HG03025 (cell line): ENCODE data around the gene TMEM256.

Source experiments
- ATAC-seq: cut with Tn5 transposase; IDR thresholded peaks from one replicate; pipeline ENCODE4 v1.9.1; 2021; ENCODE audit warnings: mild to moderate bottlenecking, moderate library complexity; ENCODE audit not compliant: unreplicated experiment, low FRiP score

The TMEM256 gene

DNA sequence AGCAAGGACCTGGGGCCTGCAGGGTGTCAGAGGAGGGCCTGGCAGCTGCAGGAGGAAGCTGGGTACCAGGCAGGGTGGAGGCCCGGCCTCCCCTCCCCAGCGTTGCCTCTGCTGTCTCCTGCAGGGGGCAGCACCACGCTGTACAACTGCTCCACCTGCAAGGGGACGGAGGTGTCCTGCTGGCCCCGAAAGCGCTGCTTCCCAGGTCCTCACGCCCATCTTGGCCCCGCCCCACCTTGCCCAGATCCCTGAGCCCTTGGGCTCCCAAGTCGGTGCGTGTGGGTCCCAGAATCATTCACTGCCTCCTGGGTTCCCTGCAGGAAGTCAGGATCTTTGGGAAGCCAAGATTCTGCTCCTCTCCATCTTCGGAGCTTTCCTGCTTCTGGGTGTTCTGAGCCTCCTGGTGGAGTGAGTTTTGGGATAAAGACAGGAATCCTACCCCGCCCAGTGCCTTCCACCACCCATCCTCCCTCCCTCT lies 47.8 kb downstream of the TMEM256 start:
- no peak for ATAC-seq

DNA sequence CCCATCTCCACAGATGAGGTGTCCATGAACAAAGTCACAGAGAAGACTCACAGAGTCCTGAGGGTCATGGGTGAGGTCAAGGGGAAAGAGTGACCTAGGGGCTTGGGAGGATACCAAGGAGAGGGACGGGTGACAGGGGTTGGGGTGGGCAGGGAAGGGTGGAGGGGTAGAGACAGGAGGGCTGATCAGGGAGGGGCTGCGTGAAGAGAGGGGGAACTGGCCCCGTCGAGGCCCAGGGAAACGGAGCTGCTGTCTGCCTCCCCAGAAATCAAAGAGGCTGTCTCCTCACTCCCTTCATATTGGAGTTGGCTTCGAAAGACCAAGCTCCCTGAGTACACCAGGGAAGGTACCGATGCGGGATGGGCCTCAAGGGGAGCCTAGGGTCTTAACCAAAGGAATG lies 48.3 kb downstream of the TMEM256 start:
- ATAC-seq, result no peak

DNA sequence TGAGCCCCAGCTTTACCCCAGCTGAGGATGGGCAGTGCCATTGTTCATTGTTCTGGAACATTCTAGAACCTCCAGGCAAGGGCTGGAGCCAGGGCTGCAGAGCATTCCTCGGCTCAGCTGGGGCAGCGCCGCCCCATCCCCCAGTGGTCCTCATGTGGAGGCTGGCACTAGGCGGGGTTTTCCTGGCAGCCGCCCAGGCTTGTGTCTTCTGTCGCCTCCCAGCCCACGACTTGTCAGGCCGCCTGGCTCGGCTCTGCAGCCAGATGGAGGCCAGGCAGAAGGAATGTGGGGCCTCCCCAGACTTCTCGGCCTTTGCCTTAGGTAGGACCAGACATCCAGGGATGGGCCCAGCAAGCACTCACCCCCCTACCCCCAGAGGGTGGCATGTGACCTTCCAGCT lies 48.8 kb downstream of the TMEM256 start, which contains the start of gene TMEM95:
TMEM95 (plus strand) TSS at position 104 of the 400 bp plus-strand sequence; CDS start at position 153, 49 bp downstream.
- ATAC-seq, result no peak

DNA sequence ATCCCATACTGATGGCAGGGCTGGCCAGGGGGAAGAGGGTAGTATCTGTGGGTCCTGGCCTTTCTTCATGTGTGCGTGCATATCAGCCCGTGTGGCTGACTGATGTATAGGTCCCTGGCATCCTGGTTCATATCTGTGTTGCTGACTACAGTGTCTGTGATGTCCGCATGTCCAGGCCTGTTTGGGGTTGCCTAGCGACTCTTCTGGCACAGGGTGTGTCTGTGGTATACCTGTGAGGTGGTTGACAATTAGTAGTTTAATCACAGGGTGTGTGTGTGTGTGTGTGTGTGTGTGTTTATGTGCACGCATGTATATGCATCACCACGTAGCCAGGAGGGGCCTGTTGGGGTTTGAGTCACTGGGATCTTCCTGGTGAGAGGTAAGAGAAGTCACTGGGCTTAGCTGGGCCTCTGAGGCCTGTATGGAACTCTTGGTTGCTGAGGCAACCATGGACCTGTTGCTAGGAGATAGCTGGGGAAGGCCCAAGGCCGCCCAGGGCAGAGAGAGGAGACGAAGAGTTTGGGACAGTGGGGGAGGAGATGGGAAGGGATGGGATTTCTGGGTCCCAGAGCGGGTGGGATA lies 49.5 kb downstream of the TMEM256 start:
- ATAC-seq, result no peak
